SK-N-SH (cell line): ENCODE data around the gene PXT1. TPM values are rescaled to one million over a fixed set of nuclear protein-coding genes. Genes with fewer than 3 reads are reported as not detected.
A peak's percentile ranks its signal among the peaks of the same experiment; 100 is the strongest.

ENCODE experiments used
- CTCF ChIA-PET: fragments of 300-600, 350-600 bp; formaldehyde crosslinking; extraction: SDS; loops from one replicate; lab custom pipeline; 2021; lab: Yijun Ruan, JAX
- POLR2A ChIA-PET: fragments of 350-600 bp; sonication (Branson Sonifier 250); formaldehyde crosslinking; extraction: SDS; loops from one replicate; lab custom pipeline; 2020; ENCODE audit warnings: antibody characterized with exemption, inconsistent platforms; lab: Yijun Ruan, JAX
- DNase-seq: peaks from one replicate; pipeline ENCODE4 v3.0.0; 2012
- H2AFZ ChIP-seq: fragments of 200-600 bp; sonication (generic); 2 replicates; pipeline ENCODE4 v1.8.1; 2016; ENCODE audit warnings: antibody characterized with exemption, mild to moderate bottlenecking, low read depth
- H3F3A ChIP-seq: fragments of 200-600 bp; sonication (generic); replicated peaks from 2 replicates; pipeline ENCODE3; 2016; ENCODE audit warnings: antibody characterized with exemption, mild to moderate bottlenecking; ENCODE audit not compliant: insufficient read depth
- H3K27ac ChIP-seq, 2 experiments: fragments of 200-500 bp in 1 of 2; fragments of 200-600 bp in 1 of 2; sonication (Bioruptor generic) in 1 of 2; sonication (generic), shearing (Covaris generic) in 1 of 2; 2 replicates each; pipeline versions ENCODE4 v1.5.1 to v1.6.1; 2014 to 2016; ENCODE audit warnings: low read depth in 2 of 2, inconsistent platforms in 1 of 2, low read length in 1 of 2, mild to moderate bottlenecking in 1 of 2, mixed read lengths in 1 of 2
- H3K27me3 ChIP-seq: fragments of 200-600 bp; sonication (generic), shearing (Covaris generic); 2 replicates; pipeline ENCODE4 v1.6.1; 2016; ENCODE audit warnings: mixed run types; ENCODE audit not compliant: insufficient read depth
- H3K36me3 ChIP-seq, 2 experiments: fragments of 200-500 bp in 1 of 2; fragments of 200-600 bp in 1 of 2; sonication (Bioruptor generic) in 1 of 2; sonication (generic) in 1 of 2; replicated peaks in 1 of 2; 2 replicates each; pipeline versions ENCODE3 to v1.5.1; 2014 to 2016; ENCODE audit warnings: low read length in 1 of 2, mild to moderate bottlenecking in 1 of 2; ENCODE audit not compliant: insufficient read depth in 2 of 2, control insufficient read depth in 1 of 2
- H3K4me1 ChIP-seq, 2 experiments: fragments of 200-500 bp in 1 of 2; fragments of 200-600 bp in 1 of 2; sonication (Bioruptor generic) in 1 of 2; sonication (generic), shearing (Covaris generic) in 1 of 2; 2 replicates each; pipeline versions ENCODE4 v1.5.1 to v1.6.1; 2014 to 2016; ENCODE audit warnings: low read depth in 1 of 2, low read length in 1 of 2, mixed run types in 1 of 2; ENCODE audit not compliant: insufficient read depth in 2 of 2, control insufficient read depth in 1 of 2
- H3K4me2 ChIP-seq: fragments of 200-600 bp; sonication (generic), shearing (Covaris generic); 2 replicates; pipeline ENCODE4 v1.6.1; 2017; ENCODE audit warnings: mixed run types
- H3K4me3 ChIP-seq, 2 experiments: fragments of 200-500 bp in 1 of 2; fragments of 200-600 bp in 1 of 2; sonication (Bioruptor generic) in 1 of 2; sonication (generic), shearing (Covaris generic) in 1 of 2; 2 replicates each; pipeline versions ENCODE4 v1.5.1 to v1.8.1; 2014 to 2016; ENCODE audit warnings: low read depth in 2 of 2, inconsistent platforms in 1 of 2, low read length in 1 of 2, mild to moderate bottlenecking in 1 of 2, mixed read lengths in 1 of 2, moderate library complexity in 1 of 2
- H3K79me2 ChIP-seq: fragments of 200-600 bp; sonication (generic); 2 replicates; pipeline ENCODE4 v1.8.1; 2017; ENCODE audit warnings: mild to moderate bottlenecking; ENCODE audit not compliant: insufficient read depth
- H3K9ac ChIP-seq: fragments of 200-600 bp; sonication (generic); 2 replicates; pipeline ENCODE4 v1.6.1; 2017; ENCODE audit warnings: mixed run types
- H3K9me2 ChIP-seq: fragments of 200-600 bp; sonication (generic); 2 replicates; pipeline ENCODE4 v1.6.1; 2017; ENCODE audit warnings: mixed run types
- H3K9me3 ChIP-seq: fragments of 200-600 bp; sonication (generic); 2 replicates; pipeline ENCODE4 v1.6.1; 2017; ENCODE audit warnings: mixed run types, mild to moderate bottlenecking, moderate library complexity
- H4K20me1 ChIP-seq: fragments of 200-600 bp; sonication (generic); 2 replicates; pipeline ENCODE4 v1.6.1; 2017; ENCODE audit warnings: mild to moderate bottlenecking, mixed run types; ENCODE audit not compliant: insufficient read depth
- CHD2 ChIP-seq: fragments of 150-350 bp; IDR thresholded peaks from 2 replicates; pipeline ENCODE4 v1.6.1; 2018; ENCODE audit warnings: low read length; ENCODE audit not compliant: partially characterized antibody
- ELF1 ChIP-seq: IDR thresholded peaks from 2 replicates; pipeline ENCODE4 v1.4.0; 2012
- EZH2phosphoT487 ChIP-seq: fragments of 200-600 bp; sonication (generic); IDR thresholded peaks from 2 replicates; pipeline ENCODE4 v1.6.1; 2017; ENCODE audit warnings: low read depth, mixed run types, mild to moderate bottlenecking, antibody characterized with exemption, moderate library complexity, borderline replicate concordance
- FOSL2 ChIP-seq: IDR thresholded peaks from 2 replicates; pipeline ENCODE4 v1.4.0; 2012; ENCODE audit warnings: low read depth, mild to moderate bottlenecking, moderate library complexity, borderline replicate concordance
- FOXJ3 ChIP-seq: sonication (generic); formaldehyde crosslinking; IDR thresholded peaks from 2 replicates; pipeline ENCODE4 v1.5.1; 2020; ENCODE audit warnings: mild to moderate bottlenecking, missing genetic modification reagents
- FOXM1 ChIP-seq: IDR thresholded peaks from 2 replicates; pipeline ENCODE4 v1.4.0; 2012; ENCODE audit warnings: low read depth, mild to moderate bottlenecking
- GABPA ChIP-seq: IDR thresholded peaks from 2 replicates; pipeline ENCODE4 v1.4.0; 2012; ENCODE audit warnings: low read depth, mild to moderate bottlenecking
- GATA2 ChIP-seq: sonication (generic); formaldehyde crosslinking; IDR thresholded peaks from 2 replicates; pipeline ENCODE4 v1.5.0; 2020; ENCODE audit warnings: mild to moderate bottlenecking, missing genetic modification reagents
- IRF3 ChIP-seq: fragments of 150-350 bp; IDR thresholded peaks from 2 replicates; pipeline ENCODE4 v1.6.1; 2016; ENCODE audit warnings: mild to moderate bottlenecking, low read depth, low read length
- MAX ChIP-seq: IDR thresholded peaks from 2 replicates; pipeline ENCODE4 v1.4.0; 2012; ENCODE audit warnings: low read depth
- MXI1 ChIP-seq: IDR thresholded peaks from 2 replicates; pipeline ENCODE4 v1.6.1; 2012; ENCODE audit warnings: mild to moderate bottlenecking, low read depth, low read length, improper control_type of control experiment
- NRF1 ChIP-seq: IDR thresholded peaks from 2 replicates; pipeline ENCODE4 v1.6.1; 2012; ENCODE audit warnings: low read depth, mild to moderate bottlenecking, low read length
- PBX3 ChIP-seq: IDR thresholded peaks from 2 replicates; pipeline ENCODE4; 2012
- POLR2AphosphoS5 ChIP-seq: IDR thresholded peaks from 2 replicates; pipeline ENCODE4 v1.6.1; 2012; ENCODE audit warnings: low read depth, low read length
- REST ChIP-seq: IDR thresholded peaks from 2 replicates; pipeline ENCODE4 v1.6.1; 2012; ENCODE audit warnings: mild to moderate bottlenecking, low read depth, low read length, moderate library complexity
- RXRA ChIP-seq: IDR thresholded peaks from 2 replicates; pipeline ENCODE4 v1.4.0; 2012; ENCODE audit warnings: low read depth, mild to moderate bottlenecking, borderline replicate concordance
- SMC3 ChIP-seq: IDR thresholded peaks from 2 replicates; pipeline ENCODE4 v1.6.1; 2012; ENCODE audit warnings: low read depth, low read length, improper control_type of control experiment
- TEAD4 ChIP-seq: IDR thresholded peaks from 2 replicates; pipeline ENCODE4 v1.4.0; 2012; ENCODE audit warnings: mild to moderate bottlenecking, borderline replicate concordance; ENCODE audit not compliant: insufficient read depth
- USF2 ChIP-seq: fragments of 150-350 bp; IDR thresholded peaks from 2 replicates; pipeline ENCODE4 v1.6.1; 2017; ENCODE audit warnings: antibody characterized with exemption, low read length, low read depth, borderline replicate concordance
- YY1 ChIP-seq: IDR thresholded peaks from 2 replicates; pipeline ENCODE4 v1.4.0; 2012; ENCODE audit warnings: low read depth, mild to moderate bottlenecking
- WGBS: methylation state at CpG from one replicate; pipeline ENCODE4 v1.1.6; 2017; ENCODE audit warnings: low lambda C conversion rate; 5-methylcytosine and 5-hydroxymethylcytosine counted together
- polyA plus RNA-seq, 3 experiments: library from polyadenylated mRNA; depleted of rRNA; stranded (reverse); fragments of >200 nt; gene quantifications; 2 replicates each; pipeline ENCODE4 v1.2.3, GENCODE V29; 2012

PXT1 gene
- polyA plus RNA-seq, 1 of the 3 experiments (the other 2 are of a cell fraction): not detected

- Histone ChIP-seq H3K4me1 (peaks cover 4 to 11% of the 10 kb centered on the region in 2 experiments; a peak in 2 of 4 replicates), H3K79me2 (no peaks in the 10 kb centered on the region), H4K20me1 (no peaks in the 10 kb centered on the region), H3K27me3 (no peaks in the 10 kb centered on the region), H3K4me2 (no peak overlapping the region), H3F3A (peaks cover 39% of the 10 kb centered on the region), H3K9me3 (no peaks in the 10 kb centered on the region), H3K27ac (peak overlapping the region in 1 of 2 experiments; percentile 33; a peak in 2 of 4 replicates), H3K4me3 (no peak overlapping the region), H3K9ac (no peak overlapping the region), H3K36me3 (no peaks in the 10 kb centered on the region), H3K9me2 (no peaks in the 10 kb centered on the region), H2AFZ (peak overlapping the region; percentile 38; the same call in 1 of the 2 replicates)
- no peak for DNase-seq
- TF ChIP-seq POLR2AphosphoS5 (no peak), FOSL2 (0 out of 2 replicates have a peak, but pooled peaks have one; percentile 1)
- ChIA-PET CTCF (no interaction called here), POLR2A (no interaction called here)
- WGBS: 67% methylated on average over 1 of the region's 1 CpG
Measured at GRCh38 chr6:36436466-36436865, 6.2 kb downstream of the PXT1 start.

- no peak for DNase-seq
- no peaks in the 10 kb centered on the region for H3K36me3 ChIP-seq
- H3F3A ChIP-seq: peaks cover 37% of the 10 kb centered on the region
- H3K27me3 ChIP-seq: no peaks in the 10 kb centered on the region
- H3K4me2 ChIP-seq: peak overlapping the region; percentile 27; the same call in 1 of the 2 replicates
- no peaks in the 10 kb centered on the region for H3K79me2 ChIP-seq
- peak overlapping the region; percentile 53 for H2AFZ ChIP-seq
- WGBS: 67% methylated on average over 4 of the region's 4 CpGs
- no peaks in the 10 kb centered on the region for H3K9me3 ChIP-seq
- H3K9me2 ChIP-seq: no peaks in the 10 kb centered on the region
- H4K20me1 ChIP-seq: no peaks in the 10 kb centered on the region
- H3K27ac ChIP-seq: peak overlapping the region; percentile 45 to 65; a peak in 3 of 4 replicates
- H3K9ac ChIP-seq: no peak overlapping the region; the same call in 1 of the 2 replicates
- peaks cover 0 to 4% of the 10 kb centered on the region in 2 experiments; a peak in 1 of 4 replicates for H3K4me1 ChIP-seq
- ChIA-PET CTCF (interaction anchor here (1.7 kb wide), 1 partner anchor 9 kb away, joined by 5 read pairs; no protein-coding TSS in a partner anchor), POLR2A (no interaction called here)
- H3K4me3 ChIP-seq: no peak overlapping the region
- TF ChIP-seq IRF3 (no peak), CHD2 (no peak), USF2 (no peak), RXRA (peak; percentile 59; the same call in 1 of the 2 replicates), YY1 (no peak), GABPA (no peak), SMC3 (no peak), FOXM1 (no peak), TEAD4 (no peak; the same call in 1 of the 2 replicates), REST (no peak), NRF1 (no peak), POLR2AphosphoS5 (no peak), ELF1 (no peak), FOXJ3 (CRISPR knock-in tag) (no peak), EZH2phosphoT487 (no peak), MAX (no peak), GATA2 (CRISPR knock-in tag) (no peak), PBX3 (peak; percentile 30; the same call in 1 of the 2 replicates), MXI1 (no peak), FOSL2 (peak; percentile 31; the same call in 1 of the 2 replicates)
Measured at GRCh38 chr6:36432151-36432671, 10.4 kb downstream of the PXT1 start.
